Stomach (tissue), 9 donors: ENCODE results near the gene MAP2K4. TPM values are rescaled to one million over a fixed set of nuclear protein-coding genes. Genes with fewer than 3 reads are reported as not detected.

Experiments used
- DNase-seq, 2 donors: peaks; one replicate each; pipeline versions ENCODE4 v3.0.0 to v3.0.0-alpha.2; 2013 to 2019
- H3K27ac ChIP-seq, 5 donors: fragments of 200-600 bp in 4 of 5; sonication (generic) in 4 of 5; one replicate each; pipeline ENCODE4 v1.5.1; 2013 to 2019; ENCODE audit warnings: mild to moderate bottlenecking in 1 of 5, moderate library complexity in 1 of 5
- H3K27me3 ChIP-seq, 3 donors: fragments of 200-600 bp; sonication (generic); one replicate each; pipeline ENCODE4 v1.5.1; 2017 to 2019; ENCODE audit warnings: mixed run types in 1 of 3
- H3K36me3 ChIP-seq, 4 donors: fragments of 200-600 bp; sonication (generic); 1 replicate in 3 of 4; 2 replicates in 1 of 4; pipeline ENCODE4 v1.5.1; 2016 to 2019
- H3K4me1 ChIP-seq, 4 donors: fragments of 200-600 bp; sonication (generic); one replicate each; pipeline ENCODE4 v1.5.1; 2016 to 2019
- H3K4me3 ChIP-seq, 4 donors: fragments of 200-600 bp; sonication (generic) in 3 of 4; one replicate each; pipeline ENCODE4 v1.5.1; 2016 to 2019; ENCODE audit warnings: mild to moderate bottlenecking in 1 of 4
- H3K9me3 ChIP-seq, 4 donors: fragments of 200-600 bp; sonication (generic); one replicate each; pipeline ENCODE4 v1.5.1; 2016 to 2019
- CTCF ChIP-seq, 7 experiments: fragments of 450-650 bp in 4 of 7; fragments of 200-600 bp in 3 of 7; sonication (generic) in 3 of 7; IDR thresholded peaks; one replicate each; pipeline ENCODE4 v1.5.1; 2016 to 2019; ENCODE audit warnings: antibody characterized with exemption in 7 of 7, control low read depth in 2 of 7, mild to moderate bottlenecking in 1 of 7
- EP300 ChIP-seq: sonication (generic); formaldehyde crosslinking; IDR thresholded peaks from one replicate; pipeline ENCODE4 v1.6.1; 2017; ENCODE audit warnings: antibody characterized with exemption
- POLR2A ChIP-seq, 4 donors: fragments of 450-650 bp; IDR thresholded peaks; one replicate each; pipeline ENCODE4 v1.6.1; 2016; ENCODE audit warnings: antibody characterized with exemption in 4 of 4, control low read depth in 2 of 4, mild to moderate bottlenecking in 1 of 4, moderate library complexity in 1 of 4
- POLR2AphosphoS5 ChIP-seq, 3 donors: sonication (generic); formaldehyde crosslinking; IDR thresholded peaks; one replicate each; pipeline ENCODE4 v1.6.1; 2016; ENCODE audit warnings: antibody characterized with exemption in 3 of 3
- WGBS, 5 donors: extraction: QIAGEN DNeasy Blood & Tissue Kit in 3 of 5; methylation state at CpG; one replicate each; pipeline versions ENCODE4 v1.1.5 to v1.1.7; 2013 to 2018; 5-methylcytosine and 5-hydroxymethylcytosine counted together
- intact Hi-C: fragments of 100-400 bp; cut with DNase I; formaldehyde crosslinking; loops from one replicate; pipeline ENCODE4 v1.15.1; 2023; ENCODE audit warnings: low total_unique reads
- polyA plus RNA-seq, 3 donors: library from polyadenylated mRNA; stranded (reverse); fragments of 200-250 nt; gene quantifications; one replicate each; pipeline ENCODE4 v1.2.3, GENCODE V29; 2013
- total RNA-seq, 5 donors: library from RNA; depleted of rRNA; stranded (reverse); fragments of >200 nt; gene quantifications; one replicate each; pipeline versions ENCODE4 v1.1.0 to v1.2.3, GENCODE V29; 2014 to 2016
- donor health status: healthy with polysubstance abuse.
- donor health status: Bipolar disorder and iron deficiency.
- donor health status: healthy.

MAP2K4 gene
- total and polyA plus RNA-seq, 8 donors: 1.4 to 174 (median 21.9) TPM

DNA sequence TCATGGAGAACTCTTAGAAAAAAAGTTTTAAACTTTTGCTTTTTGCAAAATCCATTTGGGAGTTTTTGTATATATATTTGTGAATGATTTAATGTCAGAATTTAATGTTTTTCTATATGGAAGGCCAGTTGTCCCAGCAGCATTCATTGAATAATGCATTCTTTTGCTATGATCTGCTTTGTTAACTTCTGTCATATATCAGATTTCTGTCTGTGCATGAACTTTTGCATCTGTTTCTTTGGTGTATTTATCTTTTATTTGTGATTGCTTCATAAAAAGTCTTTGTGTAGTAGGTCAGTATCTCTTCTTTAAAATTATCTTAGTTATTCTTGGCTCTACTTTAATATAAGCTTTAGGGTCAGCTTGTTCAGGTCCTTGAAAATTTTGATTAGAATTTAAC is 84.2 kb downstream of the MAP2K4 start:
- Histone ChIP-seq H3K4me1 (peaks cover 0 to 25% (median 4%) of the 10 kb centered on the region in 4 donors), H3K27me3 (no peaks in the 10 kb centered on the region), H3K4me3 (no peak overlapping the region), H3K36me3 (peaks cover 0 to 10% (median 7%) of the 10 kb centered on the region in 4 donors), H3K9me3 (no peaks in the 10 kb centered on the region), H3K27ac (no peak overlapping the region)
- no peak for DNase-seq
- intact Hi-C loops: no loop called here
- TF ChIP-seq CTCF (IDR thresholded peaks at IDR 0.05) (no peak), EP300 (no peak), POLR2A (IDR thresholded peaks at IDR 0.05) (no peak), POLR2AphosphoS5 (IDR thresholded peaks at IDR 0.05) (no peak)

GRCh38 chr17:12107905-12108304 is 87.2 kb downstream of the MAP2K4 start:
- H3K4me3 ChIP-seq: no peak overlapping the region
- no peaks in the 10 kb centered on the region for H3K9me3 ChIP-seq
- peaks cover 0 to 22% (median 4%) of the 10 kb centered on the region in 4 donors for H3K4me1 ChIP-seq
- 20 to 38% (median 32%) methylated on average over 1 of the region's 1 CpG for WGBS, 5 donors
- no peak for TF ChIP-seq EP300
- no peak for TF ChIP-seq CTCF (IDR thresholded peaks at IDR 0.05)
- no peak for TF ChIP-seq POLR2A (IDR thresholded peaks at IDR 0.05)
- no peak for TF ChIP-seq POLR2AphosphoS5 (IDR thresholded peaks at IDR 0.05)
- H3K27me3 ChIP-seq: no peaks in the 10 kb centered on the region
- H3K36me3 ChIP-seq: peaks cover 0 to 18% (median 16%) of the 10 kb centered on the region in 4 donors
- no peak overlapping the region for H3K27ac ChIP-seq
- intact Hi-C loops: no loop called here
- DNase-seq: no peak

- WGBS, 5 donors: 89 to 98% (median 97%) methylated on average over 2 of the region's 2 CpGs
- H3K4me3 ChIP-seq: no peak overlapping the region
- peaks cover 19 to 48% (median 46%) of the 10 kb centered on the region in 4 donors for H3K36me3 ChIP-seq
- peaks cover 0 to 9% (median 2%) of the 10 kb centered on the region in 4 donors for H3K4me1 ChIP-seq
- no peaks in the 10 kb centered on the region for H3K27me3 ChIP-seq
- intact Hi-C loops: no loop called here
- no peak overlapping the region for H3K27ac ChIP-seq
- DNase-seq: no peak
- H3K9me3 ChIP-seq: no peaks in the 10 kb centered on the region
- TF ChIP-seq POLR2A (IDR thresholded peaks at IDR 0.05): no peak
Measured at GRCh38 chr17:12110906-12111305, 90.2 kb downstream of the MAP2K4 start.

- intact Hi-C loops: no loop called here
- TF ChIP-seq POLR2A (IDR thresholded peaks at IDR 0.05) (no peak), EP300 (no peak), CTCF (IDR thresholded peaks at IDR 0.05) (no peak), POLR2AphosphoS5 (IDR thresholded peaks at IDR 0.05) (no peak)
- Histone ChIP-seq H3K27me3 (no peaks in the 10 kb centered on the region), H3K27ac (no peak overlapping the region), H3K9me3 (no peaks in the 10 kb centered on the region), H3K4me3 (no peak overlapping the region), H3K36me3 (peaks cover 20 to 69% (median 67%) of the 10 kb centered on the region in 4 donors), H3K4me1 (peaks cover 0 to 1% (median 0%) of the 10 kb centered on the region in 4 donors)
- WGBS, 5 donors: 89 to 100% (median 95%) methylated on average over 2 of the region's 2 CpGs
- DNase-seq: no peak
Measured at GRCh38 chr17:12113156-12113555, 92.5 kb downstream of the MAP2K4 start.

GRCh38 chr17:12114686-12115418 is 94.2 kb downstream of the MAP2K4 start:
- Histone ChIP-seq H3K27ac (no peak overlapping the region), H3K27me3 (no peaks in the 10 kb centered on the region), H3K4me1 (no peaks in the 10 kb centered on the region), H3K9me3 (no peaks in the 10 kb centered on the region), H3K4me3 (no peak overlapping the region), H3K36me3 (peaks cover 20 to 77% (median 71%) of the 10 kb centered on the region in 4 donors)
- intact Hi-C loops: no loop called here
- no peak for DNase-seq
- TF ChIP-seq EP300: no peak
- no peak for TF ChIP-seq CTCF (IDR thresholded peaks at IDR 0.05)
- TF ChIP-seq POLR2A (IDR thresholded peaks at IDR 0.05): no peak
- TF ChIP-seq POLR2AphosphoS5 (IDR thresholded peaks at IDR 0.05): no peak
- 80 to 86% (median 84%) methylated on average over 3 of the region's 3 CpGs for WGBS, 5 donors
